GM12878 (cell line): Measurements from ENCODE around the gene TMCO6. TPM values are rescaled to one million over a fixed set of nuclear protein-coding genes. Genes with fewer than 3 reads are reported as not detected.

Experiments
- BHLHE40 ChIP-seq, 2 experiments: fragments of 450-650 bp in 1 of 2; IDR thresholded peaks; 2 replicates each; pipeline ENCODE4 v1.6.1; 2011 to 2017; ENCODE audit warnings: low read depth in 2 of 2, borderline replicate concordance in 1 of 2, improper control_type of control experiment in 1 of 2, low read length in 1 of 2, mild to moderate bottlenecking in 1 of 2
- DPF2 ChIP-seq: fragments of 450-650 bp; IDR thresholded peaks from 2 replicates; pipeline ENCODE4 v1.6.1; 2017; ENCODE audit warnings: mild to moderate bottlenecking
- EP300 ChIP-seq, 2 experiments: fragments of 150-350 bp in 1 of 2; IDR thresholded peaks; 2 replicates each; pipeline ENCODE4 v1.6.1; 2011 to 2012; ENCODE audit warnings: low read depth in 2 of 2, low read length in 2 of 2, borderline replicate concordance in 1 of 2, improper control_type of control experiment in 1 of 2, inconsistent platforms in 1 of 2; ENCODE audit not compliant: control insufficient read depth in 1 of 2
- HDGF ChIP-seq: fragments of 450-650 bp; IDR thresholded peaks from 2 replicates; pipeline ENCODE4 v1.6.1; 2016; ENCODE audit warnings: antibody characterized with exemption
- IKZF1 ChIP-seq: fragments of 450-650 bp; conservative IDR thresholded peaks from 2 replicates; pipeline ENCODE4 v1.6.1; 2017; ENCODE audit warnings: antibody characterized with exemption, mild to moderate bottlenecking
- MEF2A ChIP-seq: IDR thresholded peaks from 2 replicates; pipeline ENCODE4 v1.6.1; 2011; ENCODE audit warnings: low read depth, mild to moderate bottlenecking, low read length, moderate library complexity; ENCODE audit not compliant: insufficient read depth
- RB1 ChIP-seq: fragments of 450-650 bp; formaldehyde crosslinking; IDR thresholded peaks from 2 replicates; pipeline ENCODE4 v1.6.1; 2017; ENCODE audit warnings: mild to moderate bottlenecking, borderline replicate concordance
- SMC3 ChIP-seq: IDR thresholded peaks from 2 replicates; pipeline ENCODE4 v1.6.1; 2011; ENCODE audit warnings: low read length, improper control_type of control experiment, borderline replicate concordance
- STAT3 ChIP-seq: IDR thresholded peaks from 2 replicates; pipeline ENCODE4 v1.6.1; 2011; ENCODE audit warnings: low read depth, low read length, improper control_type of control experiment
- ZBED1 ChIP-seq: IDR thresholded peaks from 2 replicates; pipeline ENCODE4 v1.6.1; 2016; ENCODE audit warnings: borderline replicate concordance
- ZNF207 ChIP-seq: fragments of 450-650 bp; IDR thresholded peaks from 2 replicates; pipeline ENCODE4 v1.6.1; 2014; ENCODE audit warnings: antibody characterized with exemption, mild to moderate bottlenecking, borderline replicate concordance
- ZNF24 ChIP-seq: fragments of 450-650 bp; IDR thresholded peaks from 2 replicates; pipeline ENCODE4 v1.6.1; 2017; ENCODE audit warnings: antibody characterized with exemption, mild to moderate bottlenecking
- polyA plus RNA-seq, 11 experiments: library from polyadenylated mRNA; depleted of rRNA in 4 of 11; unstranded in 6 of 11; stranded (reverse) in 5 of 11; fragments of >200 nt; fragmentation: Nextera tagmentation in 4 of 11; fragmentation: Illumina TruSeq in 1 of 11; extraction: Ambion mirVana in 4 of 11; extraction: Trizol in 1 of 11; gene quantifications; 1 replicate in 1 of 11; 2 replicates in 10 of 11; pipeline versions ENCODE4 v1.2.1 to v1.2.3, GENCODE V29; 2011 to 2016; ENCODE audit warnings: inconsistent platforms in 2 of 11, missing spikeins in 2 of 11, low read depth in 1 of 11
- total RNA-seq, 4 experiments: library from RNA; depleted of rRNA in 3 of 4; stranded (reverse); fragments of >200 nt in 3 of 4; fragmentation: Illumina TruSeq in 1 of 4; extraction: Trizol in 1 of 4; gene quantifications; 2 replicates each; pipeline versions ENCODE4 v1.2.1 to v1.2.3, GENCODE V29; 2013 to 2021
- TF ChIP-seq, protein P1 (sequence below): fragments of 450-650 bp; IDR thresholded peaks from 2 replicates; pipeline ENCODE4 v1.6.1; 2018; ENCODE audit warnings: mild to moderate bottlenecking, low read depth, moderate library complexity; ENCODE audit not compliant: partially characterized antibody
- TF ChIP-seq, protein P2 (sequence below): fragments of 450-650 bp; IDR thresholded peaks from 2 replicates; pipeline ENCODE4 v1.6.1; 2017; ENCODE audit warnings: mild to moderate bottlenecking, moderate library complexity
- TF ChIP-seq, protein P3 (sequence below): fragments of 450-650 bp; conservative IDR thresholded peaks from 2 replicates; pipeline ENCODE4 v1.6.1; 2017; ENCODE audit warnings: mild to moderate bottlenecking, moderate library complexity
- TF ChIP-seq, protein P4 (sequence below): fragments of 450-650 bp; IDR thresholded peaks from 2 replicates; pipeline ENCODE4 v1.6.1; 2018; ENCODE audit warnings: borderline replicate concordance, mild to moderate bottlenecking; ENCODE audit not compliant: partially characterized antibody

The TMCO6 gene
- total and polyA plus RNA-seq, 10 of the 15 experiments (the other 5 are each of a cell fraction or from before 2014, with no cell fraction given): 4.1 to 21.6 (median 11.7) TPM

DNA sequence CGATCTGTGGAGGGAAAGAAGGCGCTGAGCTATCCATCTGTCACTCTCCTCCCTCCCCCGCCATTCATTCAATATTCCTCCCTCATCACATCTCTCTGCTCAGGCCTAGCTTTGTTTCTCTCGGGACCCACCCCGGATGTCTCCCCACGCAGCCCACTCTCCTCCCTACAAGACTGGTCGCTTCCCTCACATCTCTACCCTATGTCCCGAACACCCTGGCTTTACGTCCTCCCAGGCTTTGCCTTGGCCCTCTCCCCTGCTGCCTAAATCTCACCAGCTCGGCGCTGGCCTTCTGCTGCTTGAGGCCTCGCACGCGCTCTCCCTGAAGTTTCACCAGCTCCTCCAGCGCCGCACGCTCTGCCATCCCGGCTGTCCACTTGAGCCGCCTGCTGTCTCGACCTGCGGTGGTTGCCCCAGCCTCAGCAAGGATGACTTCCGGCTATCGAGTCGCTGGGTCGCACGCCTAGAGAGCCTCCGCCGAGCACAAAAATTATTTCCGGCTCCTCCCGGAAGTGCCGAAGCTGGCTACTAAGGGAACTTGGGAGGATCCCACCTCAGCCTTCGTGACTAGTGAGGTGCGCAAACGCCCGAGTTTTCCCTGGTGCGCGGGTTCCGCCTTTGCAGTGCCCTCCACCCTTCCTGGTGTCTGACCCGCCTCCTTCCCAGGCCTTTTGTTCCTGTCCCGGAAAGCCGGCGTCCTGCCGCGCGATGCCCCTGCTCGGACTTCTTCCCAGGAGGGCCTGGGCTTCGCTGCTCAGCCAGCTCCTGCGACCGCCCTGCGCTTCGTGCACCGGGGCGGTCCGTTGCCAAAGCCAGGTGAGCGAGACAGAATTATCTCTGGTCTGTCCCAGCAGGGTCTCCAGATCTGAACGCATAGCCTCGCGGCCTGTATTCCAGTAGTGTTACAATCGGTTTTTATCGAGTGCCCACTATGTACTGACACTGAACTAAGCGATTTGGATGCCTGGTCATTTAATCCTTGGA is 52.0 kb downstream of the TMCO6 start, which contains the start of the genes HARS1 and HARS2 (continued):
- TF ChIP-seq, protein P1, sequence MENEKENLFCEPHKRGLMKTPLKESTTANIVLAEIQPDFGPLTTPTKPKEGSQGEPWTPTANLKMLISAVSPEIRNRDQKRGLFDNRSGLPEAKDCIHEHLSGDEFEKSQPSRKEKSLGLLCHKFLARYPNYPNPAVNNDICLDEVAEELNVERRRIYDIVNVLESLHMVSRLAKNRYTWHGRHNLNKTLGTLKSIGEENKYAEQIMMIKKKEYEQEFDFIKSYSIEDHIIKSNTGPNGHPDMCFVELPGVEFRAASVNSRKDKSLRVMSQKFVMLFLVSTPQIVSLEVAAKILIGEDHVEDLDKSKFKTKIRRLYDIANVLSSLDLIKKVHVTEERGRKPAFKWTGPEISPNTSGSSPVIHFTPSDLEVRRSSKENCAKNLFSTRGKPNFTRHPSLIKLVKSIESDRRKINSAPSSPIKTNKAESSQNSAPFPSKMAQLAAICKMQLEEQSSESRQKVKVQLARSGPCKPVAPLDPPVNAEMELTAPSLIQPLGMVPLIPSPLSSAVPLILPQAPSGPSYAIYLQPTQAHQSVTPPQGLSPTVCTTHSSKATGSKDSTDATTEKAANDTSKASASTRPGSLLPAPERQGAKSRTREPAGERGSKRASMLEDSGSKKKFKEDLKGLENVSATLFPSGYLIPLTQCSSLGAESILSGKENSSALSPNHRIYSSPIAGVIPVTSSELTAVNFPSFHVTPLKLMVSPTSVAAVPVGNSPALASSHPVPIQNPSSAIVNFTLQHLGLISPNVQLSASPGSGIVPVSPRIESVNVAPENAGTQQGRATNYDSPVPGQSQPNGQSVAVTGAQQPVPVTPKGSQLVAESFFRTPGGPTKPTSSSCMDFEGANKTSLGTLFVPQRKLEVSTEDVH: peak; percentile 90
- TF ChIP-seq, protein P2, sequence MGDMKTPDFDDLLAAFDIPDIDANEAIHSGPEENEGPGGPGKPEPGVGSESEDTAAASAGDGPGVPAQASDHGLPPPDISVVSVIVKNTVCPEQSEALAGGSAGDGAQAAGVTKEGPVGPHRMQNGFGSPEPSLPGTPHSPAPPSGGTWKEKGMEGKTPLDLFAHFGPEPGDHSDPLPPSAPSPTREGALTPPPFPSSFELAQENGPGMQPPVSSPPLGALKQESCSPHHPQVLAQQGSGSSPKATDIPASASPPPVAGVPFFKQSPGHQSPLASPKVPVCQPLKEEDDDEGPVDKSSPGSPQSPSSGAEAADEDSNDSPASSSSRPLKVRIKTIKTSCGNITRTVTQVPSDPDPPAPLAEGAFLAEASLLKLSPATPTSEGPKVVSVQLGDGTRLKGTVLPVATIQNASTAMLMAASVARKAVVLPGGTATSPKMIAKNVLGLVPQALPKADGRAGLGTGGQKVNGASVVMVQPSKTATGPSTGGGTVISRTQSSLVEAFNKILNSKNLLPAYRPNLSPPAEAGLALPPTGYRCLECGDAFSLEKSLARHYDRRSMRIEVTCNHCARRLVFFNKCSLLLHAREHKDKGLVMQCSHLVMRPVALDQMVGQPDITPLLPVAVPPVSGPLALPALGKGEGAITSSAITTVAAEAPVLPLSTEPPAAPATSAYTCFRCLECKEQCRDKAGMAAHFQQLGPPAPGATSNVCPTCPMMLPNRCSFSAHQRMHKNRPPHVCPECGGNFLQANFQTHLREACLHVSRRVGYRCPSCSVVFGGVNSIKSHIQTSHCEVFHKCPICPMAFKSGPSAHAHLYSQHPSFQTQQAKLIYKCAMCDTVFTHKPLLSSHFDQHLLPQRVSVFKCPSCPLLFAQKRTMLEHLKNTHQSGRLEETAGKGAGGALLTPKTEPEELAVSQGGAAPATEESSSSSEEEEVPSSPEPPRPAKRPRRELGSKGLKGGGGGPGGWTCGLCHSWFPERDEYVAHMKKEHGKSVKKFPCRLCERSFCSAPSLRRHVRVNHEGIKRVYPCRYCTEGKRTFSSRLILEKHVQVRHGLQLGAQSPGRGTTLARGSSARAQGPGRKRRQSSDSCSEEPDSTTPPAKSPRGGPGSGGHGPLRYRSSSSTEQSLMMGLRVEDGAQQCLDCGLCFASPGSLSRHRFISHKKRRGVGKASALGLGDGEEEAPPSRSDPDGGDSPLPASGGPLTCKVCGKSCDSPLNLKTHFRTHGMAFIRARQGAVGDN: 0 out of 2 replicates have a peak, but pooled peaks have one; percentile 33
- TF ChIP-seq ZNF24 (no peak), HDGF (no peak; the same call in 1 of the 2 replicates), STAT3 (no peak), ZNF207 (no peak), ZBED1 (peak; percentile 18; the same call in 1 of the 2 replicates), BHLHE40 (IDR thresholded peaks at IDR 0.05; ENCODE audit: borderline replicate concordance in 1 of 2, low read depth in 2 of 2, low read length in 1 of 2) (peak; percentile 54 to 55; a peak in 2 of 4 replicates), EP300 (IDR thresholded peaks at IDR 0.05; ENCODE audit: borderline replicate concordance in 1 of 2, control insufficient read depth in 1 of 2, low read depth in 2 of 2, low read length in 2 of 2) (no peak), DPF2 (peak; percentile 51; the same call in 1 of the 2 replicates), IKZF1 (peak; percentile 88), SMC3 (no peak), MEF2A (0 out of 2 replicates have a peak, but pooled peaks have one; percentile 60), RB1 (no peak)
- TF ChIP-seq, protein P3, sequence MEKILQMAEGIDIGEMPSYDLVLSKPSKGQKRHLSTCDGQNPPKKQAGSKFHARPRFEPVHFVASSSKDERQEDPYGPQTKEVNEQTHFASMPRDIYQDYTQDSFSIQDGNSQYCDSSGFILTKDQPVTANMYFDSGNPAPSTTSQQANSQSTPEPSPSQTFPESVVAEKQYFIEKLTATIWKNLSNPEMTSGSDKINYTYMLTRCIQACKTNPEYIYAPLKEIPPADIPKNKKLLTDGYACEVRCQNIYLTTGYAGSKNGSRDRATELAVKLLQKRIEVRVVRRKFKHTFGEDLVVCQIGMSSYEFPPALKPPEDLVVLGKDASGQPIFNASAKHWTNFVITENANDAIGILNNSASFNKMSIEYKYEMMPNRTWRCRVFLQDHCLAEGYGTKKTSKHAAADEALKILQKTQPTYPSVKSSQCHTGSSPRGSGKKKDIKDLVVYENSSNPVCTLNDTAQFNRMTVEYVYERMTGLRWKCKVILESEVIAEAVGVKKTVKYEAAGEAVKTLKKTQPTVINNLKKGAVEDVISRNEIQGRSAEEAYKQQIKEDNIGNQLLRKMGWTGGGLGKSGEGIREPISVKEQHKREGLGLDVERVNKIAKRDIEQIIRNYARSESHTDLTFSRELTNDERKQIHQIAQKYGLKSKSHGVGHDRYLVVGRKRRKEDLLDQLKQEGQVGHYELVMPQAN: peak; percentile 74
- TF ChIP-seq, protein P4, sequence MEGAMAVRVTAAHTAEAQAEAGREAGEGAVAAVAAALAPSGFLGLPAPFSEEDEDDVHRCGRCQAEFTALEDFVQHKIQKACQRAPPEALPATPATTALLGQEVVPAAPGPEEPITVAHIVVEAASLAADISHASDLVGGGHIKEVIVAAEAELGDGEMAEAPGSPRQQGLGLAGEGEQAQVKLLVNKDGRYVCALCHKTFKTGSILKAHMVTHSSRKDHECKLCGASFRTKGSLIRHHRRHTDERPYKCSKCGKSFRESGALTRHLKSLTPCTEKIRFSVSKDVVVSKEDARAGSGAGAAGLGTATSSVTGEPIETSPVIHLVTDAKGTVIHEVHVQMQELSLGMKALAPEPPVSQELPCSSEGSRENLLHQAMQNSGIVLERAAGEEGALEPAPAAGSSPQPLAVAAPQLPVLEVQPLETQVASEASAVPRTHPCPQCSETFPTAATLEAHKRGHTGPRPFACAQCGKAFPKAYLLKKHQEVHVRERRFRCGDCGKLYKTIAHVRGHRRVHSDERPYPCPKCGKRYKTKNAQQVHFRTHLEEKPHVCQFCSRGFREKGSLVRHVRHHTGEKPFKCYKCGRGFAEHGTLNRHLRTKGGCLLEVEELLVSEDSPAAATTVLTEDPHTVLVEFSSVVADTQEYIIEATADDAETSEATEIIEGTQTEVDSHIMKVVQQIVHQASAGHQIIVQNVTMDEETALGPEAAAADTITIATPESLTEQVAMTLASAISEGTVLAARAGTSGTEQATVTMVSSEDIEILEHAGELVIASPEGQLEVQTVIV: peak; percentile 64
